ENCODE results near the gene ENTHD1.
A peak's percentile ranks its signal among the peaks of the same experiment; 100 is the strongest.
"Not testable (repeated sequence)": the region's sequence is repeated elsewhere in the genome, so short reads cannot be mapped to it uniquely, and the experiment has no call there.

The ENTHD1 gene

GRCh38 chr22:39925273-39925672 is 31.7 kb upstream of the ENTHD1 start:
- no peak for DNase-seq (ENCODE audit: low spot score)

GRCh38 chr22:39924286-39924685 is 30.7 kb upstream of the ENTHD1 start:
- DNase-seq (ENCODE audit: low spot score): no peak

DNA sequence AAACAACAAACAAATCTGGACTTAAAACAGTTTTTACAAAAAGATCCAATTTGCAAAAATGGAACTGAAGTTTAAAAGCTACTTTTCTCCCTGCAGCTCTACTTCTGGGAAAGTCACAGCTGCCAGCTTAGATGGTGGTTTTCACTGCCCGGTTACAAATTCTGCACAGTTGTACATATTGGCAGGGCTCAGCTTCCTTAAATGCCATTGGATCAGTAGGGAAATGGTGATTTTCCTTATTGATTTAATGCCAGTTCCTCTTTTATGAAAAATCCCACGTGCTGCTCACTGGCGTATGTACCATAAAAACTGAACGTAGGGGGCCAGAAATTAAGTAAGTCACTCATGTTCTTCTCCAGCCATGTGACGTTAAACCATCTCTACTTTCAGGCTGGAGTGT is 30.1 kb upstream of the ENTHD1 start:
- DNase-seq (ENCODE audit: low spot score): no peak

DNA sequence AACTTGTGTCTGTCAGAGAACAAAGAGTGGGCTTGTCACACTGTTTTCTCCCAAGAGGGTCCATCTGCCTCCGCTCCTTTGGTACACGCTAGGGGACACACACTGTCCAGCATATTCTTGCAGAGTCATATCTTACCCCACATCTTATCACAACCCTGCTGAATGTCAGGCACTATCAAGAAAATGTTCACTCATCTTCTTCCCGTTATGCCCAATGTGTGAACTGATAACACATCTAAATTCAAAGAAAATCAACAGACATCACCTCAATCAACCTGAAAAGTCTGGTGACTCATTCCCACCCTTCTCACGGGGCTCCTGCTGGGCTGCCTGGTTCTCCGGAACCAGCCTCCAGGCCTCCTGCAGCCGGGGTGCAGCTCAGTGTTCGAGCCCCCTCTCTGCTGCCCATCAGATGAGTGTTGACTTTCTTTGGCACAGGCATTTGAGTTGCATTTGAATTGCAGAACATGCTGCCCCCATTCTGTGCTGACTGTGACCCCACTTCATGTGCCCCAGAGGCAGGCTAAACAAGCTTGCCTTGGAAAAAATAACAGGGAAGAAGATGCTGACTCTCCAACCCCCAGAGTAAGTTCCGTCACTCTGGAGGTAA is 26.7 kb upstream of the ENTHD1 start:
- peak; percentile 89 for DNase-seq (ENCODE audit: low spot score)

DNA sequence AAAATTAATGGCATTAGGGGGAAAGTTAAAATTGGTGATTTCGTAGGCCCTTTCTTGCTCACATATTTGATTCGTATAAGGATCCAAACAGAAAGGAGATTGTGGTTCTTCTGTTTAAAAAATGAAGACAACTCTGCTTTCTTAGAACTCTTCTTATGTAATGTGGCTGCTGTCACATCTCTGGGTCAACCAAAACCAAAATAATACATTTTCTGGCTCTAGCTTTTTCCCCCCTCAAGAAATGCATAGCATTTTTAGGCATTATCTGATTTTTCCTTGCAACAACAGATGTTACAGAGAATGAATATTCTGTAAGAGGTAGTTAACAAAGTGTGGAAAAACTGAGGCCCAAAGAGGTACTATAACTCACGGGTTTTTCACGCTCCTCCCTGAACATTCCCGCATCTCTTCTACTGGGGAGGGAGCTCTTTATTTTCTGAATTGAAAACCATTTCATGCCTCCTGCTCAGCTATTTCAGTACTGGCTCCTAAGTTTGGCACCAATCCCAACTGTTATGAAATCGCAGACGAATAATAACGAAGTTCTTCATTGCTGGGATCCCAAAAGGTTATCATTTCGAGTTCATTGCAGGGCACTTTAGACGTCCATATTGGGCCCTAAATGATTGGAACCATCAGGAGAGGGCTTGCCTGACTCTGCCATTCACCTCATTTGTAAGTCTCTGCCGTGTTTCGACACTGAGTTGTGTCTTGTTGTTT is 24.4 kb upstream of the ENTHD1 start:
- peak; percentile 62 for DNase-seq (ENCODE audit: low spot score)

- no peak for DNase-seq (ENCODE audit: low spot score)
Measured at GRCh38 chr22:39917197-39917643, 23.7 kb upstream of the ENTHD1 start.

- DNase-seq (ENCODE audit: low spot score): no peak
Measured at GRCh38 chr22:39916496-39916895, 22.9 kb upstream of the ENTHD1 start.

DNA sequence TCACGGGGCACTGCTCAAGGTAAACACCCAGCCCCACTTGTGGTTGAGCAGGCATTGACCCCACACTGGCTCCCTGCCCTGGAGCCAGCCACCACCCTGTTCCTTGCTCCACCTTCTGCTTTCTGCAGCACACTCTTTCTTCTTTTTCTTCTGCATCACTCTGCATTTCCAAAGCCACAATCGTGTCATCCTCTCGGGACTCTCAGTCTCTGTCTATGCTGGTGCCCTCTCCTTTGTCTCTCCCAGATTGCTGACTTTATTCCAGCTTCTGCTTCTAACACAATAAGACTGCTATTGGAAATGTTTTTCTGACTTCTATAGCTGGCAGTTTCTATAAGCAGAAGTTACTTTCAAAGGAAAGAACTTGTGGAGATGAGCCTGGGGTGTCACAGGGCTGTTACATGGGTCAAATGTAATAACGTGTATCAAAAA is 21.8 kb upstream of the ENTHD1 start:
- no peak for DNase-seq (ENCODE audit: low spot score)

- DNase-seq (ENCODE audit: low spot score): no peak
Measured at GRCh38 chr22:39914584-39914983, 21.0 kb upstream of the ENTHD1 start.

- DNase-seq (ENCODE audit: low spot score): no peak
Measured at GRCh38 chr22:39913886-39914285, 20.3 kb upstream of the ENTHD1 start.

GRCh38 chr22:39913321-39913720 is 19.8 kb upstream of the ENTHD1 start:
- DNase-seq (ENCODE audit: low spot score): no peak

DNA sequence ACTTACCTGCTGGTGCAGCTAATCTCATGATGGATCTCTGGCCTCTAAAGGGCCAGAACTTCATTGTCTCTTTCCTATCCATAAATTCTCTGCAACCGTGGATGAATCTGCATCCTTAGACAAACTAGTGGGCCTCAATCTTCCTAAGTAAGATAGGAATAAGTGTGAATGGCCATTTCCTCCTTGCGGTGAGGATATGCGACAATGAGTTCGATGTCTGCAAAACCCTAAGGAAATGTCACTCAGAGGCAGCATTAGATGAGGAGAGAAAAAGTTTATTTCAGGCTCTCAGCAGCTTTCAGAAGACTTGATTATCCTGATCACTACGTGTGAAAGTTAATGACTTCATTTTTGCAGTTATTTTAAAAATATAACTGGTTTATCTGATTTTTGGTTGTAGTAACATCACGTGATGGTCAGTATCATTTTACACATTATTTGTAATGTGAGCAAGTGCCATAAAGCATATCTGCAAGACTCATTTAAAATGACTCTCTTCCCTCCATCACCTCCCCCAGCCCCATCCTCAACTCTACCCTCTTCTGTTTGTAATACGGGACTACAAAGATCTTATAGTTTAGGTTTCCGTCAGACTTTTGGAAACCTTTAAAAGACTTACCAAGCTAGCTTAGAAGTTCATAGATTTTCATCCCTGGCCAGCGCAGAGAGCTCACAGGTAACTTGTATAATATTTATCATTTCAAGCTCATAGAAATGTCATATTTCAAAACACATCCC is 17.5 kb upstream of the ENTHD1 start:
- DNase-seq (ENCODE audit: low spot score): no peak

DNA sequence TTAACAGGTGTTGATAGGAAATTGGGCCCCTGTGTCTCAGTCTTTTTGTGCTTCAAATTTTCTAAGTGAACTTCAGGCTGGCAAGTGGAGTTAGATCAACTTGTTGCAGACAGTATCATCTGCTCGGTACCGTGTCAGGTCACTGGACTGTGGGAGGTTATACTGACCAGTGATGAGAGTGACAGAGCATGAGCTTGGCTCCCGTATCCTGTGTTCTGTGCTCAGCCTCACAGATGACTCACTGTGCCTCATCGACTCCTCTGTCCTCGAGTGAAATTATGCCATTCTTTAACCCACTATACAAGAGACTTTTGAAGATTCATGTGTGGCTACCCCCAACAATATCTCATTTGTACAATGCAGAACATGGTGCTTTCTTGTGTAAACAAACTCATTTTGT is 15.2 kb upstream of the ENTHD1 start:
- peak; percentile 57 for DNase-seq (ENCODE audit: low spot score)

- DNase-seq (ENCODE audit: low spot score): no peak
Measured at GRCh38 chr22:39908136-39908535, 14.6 kb upstream of the ENTHD1 start.

GRCh38 chr22:39907605-39908097 is 14.1 kb upstream of the ENTHD1 start:
- DNase-seq (ENCODE audit: low spot score): no peak

DNA sequence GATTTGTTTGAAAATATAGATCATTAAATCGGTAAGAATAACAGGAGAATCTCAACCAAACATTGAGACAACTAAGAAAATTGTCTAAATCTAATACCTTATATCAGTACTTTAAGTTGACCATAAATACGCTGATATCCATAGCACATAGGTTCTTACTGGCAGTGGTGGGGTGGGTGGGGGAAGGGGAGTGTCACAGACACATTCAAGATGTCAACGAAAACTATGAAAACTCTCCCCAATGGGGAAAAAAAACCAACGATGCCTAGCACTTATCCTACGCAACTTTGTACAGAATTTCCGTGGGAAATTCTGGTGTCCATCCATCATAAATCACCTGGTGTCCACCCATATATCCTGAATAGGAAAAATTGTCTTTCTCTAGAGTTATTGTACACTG is 13.5 kb upstream of the ENTHD1 start:
- DNase-seq (ENCODE audit: low spot score): no peak

- DNase-seq (ENCODE audit: low spot score): no peak
Measured at GRCh38 chr22:39906207-39906606, 12.6 kb upstream of the ENTHD1 start.

DNA sequence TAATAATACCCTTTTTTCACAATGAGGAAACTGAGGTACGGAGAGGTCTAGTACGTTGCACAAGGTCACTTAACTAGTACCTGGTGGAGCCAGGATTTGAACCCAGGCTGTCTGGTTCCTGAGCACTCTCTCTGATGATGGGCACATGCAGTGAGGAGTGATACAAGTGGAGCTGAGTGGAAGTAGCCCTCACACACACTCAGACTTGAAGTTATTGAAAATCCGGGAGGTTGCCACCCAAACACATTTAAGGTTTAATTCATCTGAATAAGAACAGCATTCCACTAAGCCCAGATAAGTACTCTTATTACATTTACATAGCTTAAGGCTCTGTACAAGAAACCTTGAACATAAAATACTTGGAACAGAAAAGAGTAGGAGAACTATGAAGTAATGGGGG is 12.1 kb upstream of the ENTHD1 start:
- no peak for DNase-seq (ENCODE audit: low spot score)

DNA sequence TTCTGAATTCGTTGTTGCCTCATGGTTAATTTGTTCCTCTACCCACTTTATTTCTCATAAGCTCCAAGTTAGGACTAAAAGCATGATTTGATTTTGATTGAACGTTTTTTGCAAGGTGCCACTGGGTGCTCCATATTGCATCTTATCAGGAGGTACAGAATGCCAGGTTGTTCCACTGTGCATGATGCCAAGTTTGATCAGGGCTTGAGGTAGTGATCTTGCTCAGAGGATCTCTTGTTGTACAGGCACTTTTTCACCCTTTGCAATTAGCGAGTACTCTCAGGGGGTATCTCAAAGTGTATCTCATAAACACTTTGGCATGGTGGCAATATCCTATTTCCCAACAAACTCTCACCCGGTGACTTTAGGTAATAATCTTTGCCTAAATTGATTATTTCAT is 11.3 kb upstream of the ENTHD1 start:
- DNase-seq (ENCODE audit: low spot score): no peak

DNA sequence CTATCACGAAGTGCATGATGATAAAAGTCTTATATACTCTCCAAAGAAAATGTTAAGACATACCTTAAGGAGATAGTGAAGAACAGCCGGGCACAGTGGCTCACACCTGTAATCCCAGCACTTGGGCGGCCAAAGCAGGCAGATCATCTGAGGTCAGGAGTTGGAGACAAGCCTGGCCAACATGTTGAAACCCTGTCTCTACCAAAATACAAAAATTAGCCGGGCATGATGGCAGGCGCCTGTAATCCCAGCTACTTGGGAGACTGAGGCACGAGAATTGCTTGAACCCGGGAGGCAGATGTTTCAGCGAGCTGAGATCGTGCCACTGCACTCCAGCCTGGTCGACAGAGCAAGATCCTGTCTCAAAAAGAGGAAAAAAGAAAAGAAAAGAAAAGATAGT is 10.5 kb upstream of the ENTHD1 start:
- DNase-seq (ENCODE audit: low spot score): not testable (repeated sequence)

- DNase-seq (ENCODE audit: low spot score): no peak
Measured at GRCh38 chr22:39901565-39902146, 8.1 kb upstream of the ENTHD1 start.

All from CD4-positive, alpha-beta T cell treated with Interleukin-15 for 4 hours (primary cell).